HEK293 (cell line): ENCODE data around the gene ACSM6.

ENCODE experiments used
- CTCF ChIA-PET: fragments of 350-600 bp; formaldehyde crosslinking; extraction: SDS; loops from one replicate; lab custom pipeline; 2021; ENCODE audit warnings: antibody characterized with exemption; lab: Yijun Ruan, JAX
- POLR2A ChIA-PET: fragments of 300-600 bp; formaldehyde crosslinking; extraction: SDS; loops from one replicate; lab custom pipeline; 2020; ENCODE audit warnings: antibody characterized with exemption, inconsistent platforms; lab: Yijun Ruan, JAX
- H3K27ac ChIP-seq: fragments of 200-500 bp; sonication (Bioruptor generic); 2 replicates; pipeline ENCODE4 v1.5.1; 2014; ENCODE audit warnings: low read depth, low read length, control low read depth, inconsistent platforms; ENCODE audit errors: extremely low read depth
- H3K36me3 ChIP-seq, 2 experiments: fragments of 200-500 bp in 1 of 2; sonication (Bioruptor generic) in 1 of 2; 1 replicate in 1 of 2; 2 replicates in 1 of 2; pipeline ENCODE4 v1.5.1; 2014 to 2017; ENCODE audit warnings: inconsistent platforms in 2 of 2, low read length in 2 of 2; ENCODE audit not compliant: control insufficient read depth in 2 of 2, insufficient read depth in 1 of 2
- H3K4me1 ChIP-seq: fragments of 200-500 bp; sonication (Bioruptor generic); 2 replicates; pipeline ENCODE4 v1.5.1; 2014; ENCODE audit warnings: mild to moderate bottlenecking, low read length, inconsistent platforms; ENCODE audit not compliant: control insufficient read depth, insufficient read depth
- H3K4me3 ChIP-seq: 2 replicates; pipeline ENCODE4 v1.5.1; 2011; ENCODE audit warnings: low read depth, mild to moderate bottlenecking, control low read depth, low read length, moderate library complexity
- H3K9me3 ChIP-seq: fragments of 200-500 bp; sonication (Bioruptor generic); 2 replicates; pipeline ENCODE4 v1.5.1; 2014; ENCODE audit warnings: low read depth, low read length, inconsistent platforms; ENCODE audit not compliant: control insufficient read depth, insufficient read depth
- GLI2 ChIP-seq: fragments of 450-650 bp; formaldehyde crosslinking; IDR thresholded peaks from 2 replicates; pipeline ENCODE4; 2017; ENCODE audit warnings: missing biosample characterization, missing genetic modification characterization, low read depth, borderline replicate concordance
- HOXD13 ChIP-seq: sonication (generic); formaldehyde crosslinking; IDR thresholded peaks from 2 replicates; pipeline ENCODE4 v1.8.0; 2022; ENCODE audit warnings: missing genetic modification reagents, borderline replicate concordance
- KLF16 ChIP-seq: fragments of 450-650 bp; formaldehyde crosslinking; IDR thresholded peaks from 2 replicates; pipeline ENCODE4 v1.5.1; 2017; ENCODE audit warnings: missing biosample characterization, missing genetic modification characterization
- PATZ1 ChIP-seq: fragments of 450-650 bp; formaldehyde crosslinking; IDR thresholded peaks from 2 replicates; pipeline ENCODE4 v1.5.1; 2016; ENCODE audit warnings: missing biosample characterization, missing genetic modification characterization
- WT1 ChIP-seq: fragments of 450-650 bp; formaldehyde crosslinking; IDR thresholded peaks from 2 replicates; pipeline ENCODE4 v1.5.1; 2016; ENCODE audit warnings: missing biosample characterization, missing genetic modification characterization
- ZBTB6 ChIP-seq: fragments of 450-650 bp; formaldehyde crosslinking; IDR thresholded peaks from 2 replicates; pipeline ENCODE4 v1.5.1; 2017; ENCODE audit warnings: missing biosample characterization, missing genetic modification characterization
- ZNF10 ChIP-seq: fragments of 450-650 bp; formaldehyde crosslinking; IDR thresholded peaks from 2 replicates; pipeline ENCODE4 v1.5.1; 2017; ENCODE audit warnings: missing biosample characterization, missing genetic modification characterization
- ZNF16 ChIP-seq: fragments of 450-650 bp; formaldehyde crosslinking; IDR thresholded peaks from 2 replicates; pipeline ENCODE4 v1.5.1; 2016; ENCODE audit warnings: low read depth, missing biosample characterization, missing genetic modification characterization
- ZNF24 ChIP-seq: fragments of 450-650 bp; formaldehyde crosslinking; IDR thresholded peaks from 2 replicates; pipeline ENCODE4 v1.5.1; 2016; ENCODE audit warnings: missing biosample characterization, missing genetic modification characterization
- ZNF366 ChIP-seq: fragments of 450-650 bp; formaldehyde crosslinking; conservative IDR thresholded peaks from 2 replicates; pipeline ENCODE4 v1.5.1; 2016; ENCODE audit warnings: missing biosample characterization, missing genetic modification characterization
- ZNF433 ChIP-seq: fragments of 450-650 bp; formaldehyde crosslinking; IDR thresholded peaks from 2 replicates; pipeline ENCODE4 v1.5.1; 2016; ENCODE audit warnings: missing biosample characterization, missing genetic modification characterization, low read depth
- ZNF596 ChIP-seq: fragments of 450-650 bp; IDR thresholded peaks from 2 replicates; pipeline ENCODE4 v1.5.0; 2018; ENCODE audit warnings: missing biosample characterization, mild to moderate bottlenecking, missing genetic modification characterization, moderate library complexity
- ZNF626 ChIP-seq: fragments of 450-650 bp; sonication (Bioruptor Pico); formaldehyde crosslinking; IDR thresholded peaks from 2 replicates; pipeline ENCODE4 v1.5.1; 2018; ENCODE audit warnings: missing biosample characterization, missing genetic modification characterization, inconsistent platforms
- ZNF629 ChIP-seq: fragments of 450-650 bp; formaldehyde crosslinking; IDR thresholded peaks from 2 replicates; pipeline ENCODE4 v1.5.1; 2017; ENCODE audit warnings: missing biosample characterization, missing genetic modification characterization
- ZNF645 ChIP-seq: fragments of 450-650 bp; formaldehyde crosslinking; IDR thresholded peaks from 2 replicates; pipeline ENCODE4; 2016; ENCODE audit warnings: missing biosample characterization, missing genetic modification characterization
- ZNF654 ChIP-seq: fragments of 450-650 bp; formaldehyde crosslinking; IDR thresholded peaks from 2 replicates; pipeline ENCODE4 v1.5.1; 2016; ENCODE audit warnings: low read depth, missing biosample characterization, missing genetic modification characterization
- ZNF660 ChIP-seq: fragments of 450-650 bp; IDR thresholded peaks from 2 replicates; pipeline ENCODE4 v1.5.1; 2018; ENCODE audit warnings: missing biosample characterization, mild to moderate bottlenecking, missing genetic modification characterization
- ZNF670 ChIP-seq: fragments of 450-650 bp; formaldehyde crosslinking; IDR thresholded peaks from 2 replicates; pipeline ENCODE4 v1.5.1; 2016; ENCODE audit warnings: missing biosample characterization, missing genetic modification characterization, low read depth
- ZNF768 ChIP-seq: fragments of 450-650 bp; formaldehyde crosslinking; IDR thresholded peaks from 2 replicates; pipeline ENCODE4 v1.5.1; 2018; ENCODE audit warnings: missing biosample characterization, mild to moderate bottlenecking, missing genetic modification characterization
- ZNF837 ChIP-seq: fragments of 450-650 bp; formaldehyde crosslinking; IDR thresholded peaks from 2 replicates; pipeline ENCODE4 v1.5.1; 2016; ENCODE audit warnings: missing biosample characterization, missing genetic modification characterization
- TF ChIP-seq, protein P1 (sequence below): fragments of 450-650 bp; formaldehyde crosslinking; IDR thresholded peaks from 2 replicates; pipeline ENCODE4 v1.5.1; 2016; ENCODE audit warnings: missing biosample characterization, missing genetic modification characterization, borderline replicate concordance
- TF ChIP-seq, protein P2 (sequence below): fragments of 450-650 bp; formaldehyde crosslinking; IDR thresholded peaks from 2 replicates; pipeline ENCODE4 v1.5.1; 2016; ENCODE audit warnings: missing biosample characterization, missing genetic modification characterization, borderline replicate concordance
- TF ChIP-seq, protein P3 (sequence below): fragments of 450-650 bp; formaldehyde crosslinking; IDR thresholded peaks from 2 replicates; pipeline ENCODE4 v1.5.1; 2017; ENCODE audit warnings: missing biosample characterization, mild to moderate bottlenecking, missing genetic modification characterization, moderate library complexity

ACSM6 gene

DNA sequence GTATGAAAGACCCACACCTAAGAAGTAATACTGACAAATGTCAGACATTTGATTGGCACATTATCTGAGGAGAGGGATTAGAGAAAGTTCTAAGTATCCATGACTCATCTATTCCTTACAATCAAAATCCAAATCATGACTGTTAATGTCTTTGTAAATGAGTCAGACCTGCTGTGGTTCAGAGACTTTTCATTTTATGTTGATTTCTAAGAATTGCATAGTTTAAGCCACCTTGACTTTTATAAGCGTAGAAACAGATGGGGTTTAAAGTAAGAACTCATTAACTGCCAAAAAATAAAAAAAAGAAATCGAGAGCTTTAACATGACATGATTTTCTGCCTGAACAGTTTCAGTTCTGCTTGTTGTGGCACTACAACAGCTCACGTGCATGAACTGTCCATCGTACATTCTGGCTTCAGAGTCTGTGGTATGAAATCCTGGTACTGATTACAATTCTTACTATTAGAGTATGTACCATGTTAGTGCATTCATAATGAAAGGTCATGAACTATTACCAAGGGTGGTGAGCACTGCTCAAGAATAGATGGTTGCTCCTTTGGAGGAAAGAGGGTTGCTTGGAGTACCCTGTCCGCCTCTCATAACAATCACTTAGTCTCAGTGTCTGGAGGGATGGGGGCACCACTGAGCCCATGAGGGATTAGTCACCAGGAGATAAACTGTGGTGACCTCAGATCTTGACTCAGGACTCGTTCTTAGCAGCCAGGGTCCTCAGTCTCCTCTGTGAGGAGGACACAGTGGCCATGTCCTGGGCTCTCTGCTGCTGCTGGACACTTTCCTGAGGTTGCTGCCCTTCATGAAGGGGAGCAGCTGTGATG, 42.2 kb downstream of the ACSM6 start:
- ChIA-PET CTCF (interaction anchor here (0.6 to 1.2 kb wide), 2 partner anchors 10 to 52 kb away, joined by 3 to 4 read pairs; no protein-coding TSS in a partner anchor), POLR2A (no interaction called here)
- H3K27ac ChIP-seq: no peak overlapping the region
- H3K4me3 ChIP-seq: no peak overlapping the region
- H3K9me3 ChIP-seq: no peaks in the 10 kb centered on the region
- H3K4me1 ChIP-seq: no peaks in the 10 kb centered on the region
- H3K36me3 ChIP-seq: peaks cover 24 to 60% of the 10 kb centered on the region in 2 experiments; a peak in 2 of 3 replicates
- TF ChIP-seq ZNF837 (tag by site-specific recombination) (no peak), ZNF596 (tag by site-specific recombination) (no peak), WT1 (no peak), ZNF645 (no peak), ZNF629 (tag by site-specific recombination) (peak; percentile 51), ZNF670 (no peak), ZNF366 (tag by site-specific recombination) (no peak), ZNF626 (tag by site-specific recombination) (no peak), GLI2 (tag by site-specific recombination) (no peak), ZNF16 (tag by site-specific recombination) (no peak), ZNF24 (tag by site-specific recombination) (no peak), ZNF768 (tag by site-specific recombination) (no peak), ZNF654 (tag by site-specific recombination) (peak; percentile 5; the same call in 1 of the 2 replicates), ZNF10 (tag by site-specific recombination) (no peak), KLF16 (tag by site-specific recombination) (no peak), ZNF660 (no peak), ZNF433 (tag by site-specific recombination) (no peak), ZBTB6 (tag by site-specific recombination) (no peak), HOXD13 (CRISPR knock-in tag) (no peak), PATZ1 (tag by site-specific recombination) (no peak)
- TF ChIP-seq, protein P1, sequence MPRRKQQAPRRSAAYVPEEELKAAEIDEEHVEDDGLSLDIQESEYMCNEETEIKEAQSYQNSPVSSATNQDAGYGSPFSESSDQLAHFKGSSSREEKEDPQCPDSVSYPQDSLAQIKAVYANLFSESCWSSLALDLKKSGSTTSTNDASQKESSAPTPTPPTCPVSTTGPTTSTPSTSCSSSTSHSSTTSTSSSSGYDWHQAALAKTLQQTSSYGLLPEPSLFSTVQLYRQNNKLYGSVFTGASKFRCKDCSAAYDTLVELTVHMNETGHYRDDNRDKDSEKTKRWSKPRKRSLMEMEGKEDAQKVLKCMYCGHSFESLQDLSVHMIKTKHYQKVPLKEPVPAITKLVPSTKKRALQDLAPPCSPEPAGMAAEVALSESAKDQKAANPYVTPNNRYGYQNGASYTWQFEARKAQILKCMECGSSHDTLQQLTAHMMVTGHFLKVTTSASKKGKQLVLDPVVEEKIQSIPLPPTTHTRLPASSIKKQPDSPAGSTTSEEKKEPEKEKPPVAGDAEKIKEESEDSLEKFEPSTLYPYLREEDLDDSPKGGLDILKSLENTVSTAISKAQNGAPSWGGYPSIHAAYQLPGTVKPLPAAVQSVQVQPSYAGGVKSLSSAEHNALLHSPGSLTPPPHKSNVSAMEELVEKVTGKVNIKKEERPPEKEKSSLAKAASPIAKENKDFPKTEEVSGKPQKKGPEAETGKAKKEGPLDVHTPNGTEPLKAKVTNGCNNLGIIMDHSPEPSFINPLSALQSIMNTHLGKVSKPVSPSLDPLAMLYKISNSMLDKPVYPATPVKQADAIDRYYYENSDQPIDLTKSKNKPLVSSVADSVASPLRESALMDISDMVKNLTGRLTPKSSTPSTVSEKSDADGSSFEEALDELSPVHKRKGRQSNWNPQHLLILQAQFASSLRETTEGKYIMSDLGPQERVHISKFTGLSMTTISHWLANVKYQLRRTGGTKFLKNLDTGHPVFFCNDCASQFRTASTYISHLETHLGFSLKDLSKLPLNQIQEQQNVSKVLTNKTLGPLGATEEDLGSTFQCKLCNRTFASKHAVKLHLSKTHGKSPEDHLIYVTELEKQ: peak; percentile 66; the same call in 1 of the 2 replicates
- TF ChIP-seq, protein P2, sequence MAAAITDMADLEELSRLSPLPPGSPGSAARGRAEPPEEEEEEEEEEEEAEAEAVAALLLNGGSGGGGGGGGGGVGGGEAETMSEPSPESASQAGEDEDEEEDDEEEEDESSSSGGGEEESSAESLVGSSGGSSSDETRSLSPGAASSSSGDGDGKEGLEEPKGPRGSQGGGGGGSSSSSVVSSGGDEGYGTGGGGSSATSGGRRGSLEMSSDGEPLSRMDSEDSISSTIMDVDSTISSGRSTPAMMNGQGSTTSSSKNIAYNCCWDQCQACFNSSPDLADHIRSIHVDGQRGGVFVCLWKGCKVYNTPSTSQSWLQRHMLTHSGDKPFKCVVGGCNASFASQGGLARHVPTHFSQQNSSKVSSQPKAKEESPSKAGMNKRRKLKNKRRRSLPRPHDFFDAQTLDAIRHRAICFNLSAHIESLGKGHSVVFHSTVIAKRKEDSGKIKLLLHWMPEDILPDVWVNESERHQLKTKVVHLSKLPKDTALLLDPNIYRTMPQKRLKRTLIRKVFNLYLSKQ (tag by site-specific recombination): no peak
- TF ChIP-seq, protein P3, sequence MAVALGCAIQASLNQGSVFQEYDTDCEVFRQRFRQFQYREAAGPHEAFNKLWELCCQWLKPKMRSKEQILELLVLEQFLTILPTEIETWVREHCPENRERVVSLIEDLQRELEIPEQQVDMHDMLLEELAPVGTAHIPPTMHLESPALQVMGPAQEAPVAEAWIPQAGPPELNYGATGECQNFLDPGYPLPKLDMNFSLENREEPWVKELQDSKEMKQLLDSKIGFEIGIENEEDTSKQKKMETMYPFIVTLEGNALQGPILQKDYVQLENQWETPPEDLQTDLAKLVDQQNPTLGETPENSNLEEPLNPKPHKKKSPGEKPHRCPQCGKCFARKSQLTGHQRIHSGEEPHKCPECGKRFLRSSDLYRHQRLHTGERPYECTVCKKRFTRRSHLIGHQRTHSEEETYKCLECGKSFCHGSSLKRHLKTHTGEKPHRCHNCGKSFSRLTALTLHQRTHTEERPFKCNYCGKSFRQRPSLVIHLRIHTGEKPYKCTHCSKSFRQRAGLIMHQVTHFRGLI (tag by site-specific recombination): no peak
